Panc1 (cell line): ENCODE data around the gene USP48. TPM values are rescaled to one million over a fixed set of nuclear protein-coding genes. Genes with fewer than 3 reads are reported as not detected.

Source experiments
- total RNA-seq: library from RNA; stranded (reverse); gene quantifications from one replicate; pipeline ENCODE4 v1.2.1, GENCODE V29; 2021; ENCODE audit not compliant: unreplicated experiment

USP48 gene
- total RNA-seq, 1 experiment from 2014 or later: 71.6 TPM

Other genes starting within 250 kb of the USP48 start
- gene RAP1GAP, start 113.8 kb downstream of the USP48 start, total RNA-seq: 4.6 TPM
- gene LDLRAD2, start 29.1 kb upstream of the USP48 start, total RNA-seq: not detected
- gene HSPG2, start 154.2 kb upstream of the USP48 start, total RNA-seq: 171 TPM
- 3.4 TPM for gene CELA3B, start 193.9 kb upstream of the USP48 start, total RNA-seq
- gene CELA3A, start 218.5 kb upstream of the USP48 start, total RNA-seq: 5.9 TPM